ENCODE measurements around the gene USP50.
"Not testable (repeated sequence)": the region's sequence is repeated elsewhere in the genome, so short reads cannot be mapped to it uniquely, and the experiment has no call there.

Gene USP50

DNA sequence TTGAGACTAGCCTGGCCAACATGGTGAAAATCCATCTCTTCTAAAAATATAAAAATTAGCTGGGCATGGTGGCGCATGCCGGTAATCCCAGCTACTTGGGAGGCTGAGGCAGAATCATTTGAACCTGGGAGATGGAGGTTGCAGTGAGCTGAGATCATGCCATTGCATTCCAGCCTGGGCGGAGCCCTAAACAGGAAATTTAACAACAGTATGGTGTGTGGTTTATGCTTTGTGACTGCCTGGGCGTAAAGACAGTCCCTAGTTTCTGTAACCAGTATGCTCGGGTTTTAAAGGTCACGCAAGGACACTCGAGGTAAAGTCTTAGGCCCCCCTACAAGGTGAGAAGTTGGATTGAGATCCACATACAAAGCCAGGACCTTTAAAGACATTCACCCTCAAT, 43.3 kb downstream of the USP50 start:
- DNase-seq (ENCODE audit: low read depth, low spot score), result no peak

DNA sequence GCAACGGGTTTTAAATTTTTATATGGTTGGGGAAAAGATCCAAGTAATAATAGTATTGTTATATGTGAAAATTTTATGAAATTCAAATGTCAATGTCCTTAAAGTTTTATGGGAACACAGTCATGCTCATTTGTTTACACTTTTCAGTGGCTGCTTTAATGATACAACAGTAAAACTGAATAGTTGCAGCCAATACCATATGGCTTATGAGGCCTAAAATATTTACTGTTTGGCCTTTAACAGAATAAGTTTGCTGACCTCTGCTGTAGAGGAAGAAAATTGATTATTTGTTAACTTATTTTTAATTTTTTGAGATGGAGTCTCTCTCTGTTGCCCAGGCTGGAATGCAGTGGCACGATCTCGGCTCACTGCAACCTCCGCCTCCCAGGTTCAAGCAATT, 44.7 kb downstream of the USP50 start:
- DNase-seq (ENCODE audit: low read depth, low spot score), result no peak

DNA sequence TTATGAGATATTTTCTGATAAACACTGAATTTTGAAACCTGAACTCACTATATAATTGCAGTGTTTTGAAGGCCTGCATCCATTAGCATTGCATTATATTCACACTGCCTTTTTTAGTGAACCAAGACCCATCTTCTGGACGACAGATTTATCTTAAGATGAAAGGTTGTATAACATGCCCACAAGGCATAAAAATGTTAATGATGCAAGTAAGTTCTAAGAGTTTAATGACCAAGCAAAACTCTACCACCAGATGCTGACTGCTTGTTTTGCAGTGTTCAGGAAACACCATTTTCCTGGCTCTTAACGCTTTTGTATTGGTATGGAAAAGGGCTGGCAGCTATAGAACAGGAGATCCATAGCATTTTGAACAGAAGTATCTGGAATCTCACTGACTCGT, 46.1 kb downstream of the USP50 start:
- DNase-seq (ENCODE audit: low read depth, low spot score), result no peak

DNA sequence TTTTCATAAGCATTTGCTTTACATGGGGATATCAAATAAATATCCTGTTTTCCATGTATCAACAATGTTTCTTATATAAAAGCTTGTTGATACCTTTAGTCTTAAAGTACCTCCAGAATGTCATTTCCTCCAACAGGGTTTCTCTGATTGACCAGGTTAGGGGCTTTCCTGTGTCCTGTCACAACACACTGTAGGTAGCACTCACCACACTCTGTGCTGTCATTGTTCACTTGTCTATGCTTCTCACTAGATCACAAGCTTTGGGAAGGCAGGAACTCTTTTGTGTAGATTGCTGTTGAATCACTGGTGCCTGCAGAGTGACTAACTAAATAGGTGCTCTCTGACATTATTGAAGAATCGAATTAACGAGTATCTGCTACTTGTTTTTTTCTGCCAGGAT, 49.8 kb downstream of the USP50 start:
- no peak for DNase-seq (ENCODE audit: low read depth, low spot score)

DNA sequence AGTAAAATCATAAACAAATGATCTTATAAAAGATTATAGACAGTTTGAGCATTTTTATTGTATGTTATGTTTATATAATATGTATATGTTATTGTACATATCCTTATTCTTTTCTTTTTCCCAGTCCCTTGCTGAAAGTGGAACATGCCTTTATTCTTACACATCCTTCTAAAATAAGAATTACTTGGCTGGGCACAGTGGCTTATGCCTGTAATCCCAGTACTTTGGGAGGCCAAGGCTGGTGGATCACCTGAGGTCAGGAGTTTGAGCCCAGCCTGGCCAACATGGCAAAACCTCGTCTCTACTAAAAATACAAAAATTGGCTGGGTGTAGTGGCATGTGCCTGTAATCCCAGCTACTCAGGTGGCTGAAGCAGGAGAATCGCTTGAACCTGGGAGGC, 51.9 kb downstream of the USP50 start:
- DNase-seq (ENCODE audit: low read depth, low spot score), result not testable (repeated sequence)

DNA sequence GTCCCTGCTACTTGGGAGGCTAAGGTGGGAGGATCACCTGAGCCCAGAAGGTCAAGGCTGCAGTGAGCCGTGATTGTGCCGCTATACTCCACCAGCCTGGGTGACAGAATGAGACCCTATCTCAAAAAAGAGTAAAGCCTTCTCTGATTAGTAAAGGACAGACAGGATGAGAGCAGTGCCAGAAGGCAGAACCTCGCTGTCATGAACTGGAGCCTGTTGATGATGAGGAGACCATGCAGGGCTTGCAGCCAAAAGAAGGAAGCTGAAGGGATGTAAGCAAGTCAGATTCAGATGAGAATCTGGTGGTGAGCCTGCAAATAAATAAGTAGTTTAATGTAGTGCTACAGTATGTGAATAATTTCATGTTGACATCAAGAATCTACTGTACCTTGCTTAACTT, 52.8 kb downstream of the USP50 start:
- DNase-seq (ENCODE audit: low read depth, low spot score), result no peak

DNA sequence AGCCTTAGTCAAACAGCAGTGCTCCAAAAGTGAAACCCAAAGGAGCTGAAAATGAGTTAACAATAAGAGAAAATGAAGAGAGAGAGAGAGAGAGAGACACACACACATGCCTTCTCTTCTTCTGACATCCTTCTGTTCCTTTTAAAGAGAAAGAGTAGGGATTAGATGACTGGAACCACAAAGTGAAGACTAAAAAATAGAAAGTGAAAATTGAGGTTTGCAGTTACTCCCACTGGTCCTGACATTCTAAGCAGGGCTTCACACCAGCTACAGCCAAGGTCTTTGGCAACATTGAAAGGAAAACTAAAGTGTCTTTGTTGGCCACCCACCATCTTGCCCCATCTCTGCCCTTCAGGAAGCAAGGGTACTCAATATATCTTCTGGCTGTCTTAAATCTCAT, 59.2 kb downstream of the USP50 start:
- DNase-seq (ENCODE audit: low read depth, low spot score), result no peak

DNA sequence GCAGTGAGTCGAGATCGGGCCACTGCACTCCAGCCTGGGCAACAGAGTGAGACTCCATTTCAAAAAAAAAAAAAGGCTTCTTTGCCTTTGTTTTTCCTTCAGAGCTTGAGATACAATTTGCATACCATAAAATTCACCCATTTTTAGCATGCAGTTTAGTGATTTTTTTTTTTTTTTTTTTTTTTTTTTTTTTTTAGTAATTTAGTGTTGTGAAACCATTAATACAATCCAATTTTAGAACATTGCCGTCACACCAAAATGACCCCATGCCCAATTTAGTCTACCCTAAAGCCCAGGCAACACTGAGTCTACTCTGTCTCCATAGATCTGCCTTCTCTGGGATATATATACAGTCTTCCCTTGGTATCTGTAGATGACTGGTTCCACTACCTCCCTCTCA, 61.1 kb downstream of the USP50 start:
- no peak for DNase-seq (ENCODE audit: low read depth, low spot score)

DNA sequence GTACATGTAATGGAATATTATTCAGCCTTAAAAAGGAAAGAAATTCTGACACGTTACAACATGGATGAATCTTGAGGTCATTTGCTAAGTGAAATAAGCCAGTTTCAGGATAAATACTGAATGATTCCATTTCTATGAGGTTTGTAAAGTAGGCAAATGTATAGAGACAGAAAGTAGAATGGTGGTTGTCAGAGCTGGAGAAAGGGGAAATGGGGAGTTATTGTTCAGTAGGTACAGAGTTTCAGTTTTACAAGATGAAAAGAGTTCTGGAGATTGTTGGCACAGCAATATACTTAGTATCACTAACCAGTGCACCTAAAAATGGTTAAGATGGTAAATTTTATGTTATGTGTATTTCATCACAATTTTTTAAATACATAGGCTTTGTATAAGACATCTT, 61.7 kb downstream of the USP50 start:
- no peak for DNase-seq (ENCODE audit: low read depth, low spot score)

DNA sequence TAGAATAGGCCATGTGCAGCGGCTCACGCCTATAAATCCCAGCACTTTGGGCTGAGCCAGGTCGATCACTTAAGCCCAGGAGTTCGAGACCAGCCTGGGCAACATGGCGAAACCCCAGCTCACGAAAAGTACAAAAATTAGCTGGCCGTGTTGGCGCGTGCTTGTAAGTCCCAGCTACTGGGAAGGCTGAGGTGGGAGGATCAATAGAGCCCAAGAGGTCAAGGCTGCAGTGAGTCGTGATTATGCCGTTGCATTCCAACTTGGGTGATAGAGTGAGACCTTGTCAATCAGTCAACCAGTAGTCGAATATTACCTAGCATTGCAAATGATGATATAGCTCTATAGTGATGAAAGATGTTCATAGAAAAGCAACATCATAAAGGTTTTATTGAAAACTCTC, 70.3 kb downstream of the USP50 start:
- DNase-seq (ENCODE audit: low read depth, low spot score), result no peak

DNA sequence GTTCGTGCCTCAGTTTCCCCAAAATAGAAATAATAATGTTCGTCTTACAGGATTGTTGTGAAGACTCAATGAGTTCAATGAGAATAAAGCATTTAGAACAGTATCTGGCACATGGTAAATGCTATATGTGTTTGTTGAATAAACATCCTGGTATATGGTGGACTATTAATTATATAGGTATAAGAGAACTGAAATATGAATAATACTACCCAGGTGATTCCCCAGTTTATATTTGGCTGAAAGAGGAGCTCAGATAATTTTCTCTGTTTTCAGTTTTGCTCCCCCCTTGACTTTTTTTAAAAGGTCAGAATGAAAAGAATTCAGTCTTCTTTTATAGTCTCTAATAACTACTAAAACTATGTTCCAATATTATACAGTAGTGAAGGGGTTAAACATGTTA, 75.4 kb downstream of the USP50 start:
- DNase-seq (ENCODE audit: low read depth, low spot score), result no peak

DNA sequence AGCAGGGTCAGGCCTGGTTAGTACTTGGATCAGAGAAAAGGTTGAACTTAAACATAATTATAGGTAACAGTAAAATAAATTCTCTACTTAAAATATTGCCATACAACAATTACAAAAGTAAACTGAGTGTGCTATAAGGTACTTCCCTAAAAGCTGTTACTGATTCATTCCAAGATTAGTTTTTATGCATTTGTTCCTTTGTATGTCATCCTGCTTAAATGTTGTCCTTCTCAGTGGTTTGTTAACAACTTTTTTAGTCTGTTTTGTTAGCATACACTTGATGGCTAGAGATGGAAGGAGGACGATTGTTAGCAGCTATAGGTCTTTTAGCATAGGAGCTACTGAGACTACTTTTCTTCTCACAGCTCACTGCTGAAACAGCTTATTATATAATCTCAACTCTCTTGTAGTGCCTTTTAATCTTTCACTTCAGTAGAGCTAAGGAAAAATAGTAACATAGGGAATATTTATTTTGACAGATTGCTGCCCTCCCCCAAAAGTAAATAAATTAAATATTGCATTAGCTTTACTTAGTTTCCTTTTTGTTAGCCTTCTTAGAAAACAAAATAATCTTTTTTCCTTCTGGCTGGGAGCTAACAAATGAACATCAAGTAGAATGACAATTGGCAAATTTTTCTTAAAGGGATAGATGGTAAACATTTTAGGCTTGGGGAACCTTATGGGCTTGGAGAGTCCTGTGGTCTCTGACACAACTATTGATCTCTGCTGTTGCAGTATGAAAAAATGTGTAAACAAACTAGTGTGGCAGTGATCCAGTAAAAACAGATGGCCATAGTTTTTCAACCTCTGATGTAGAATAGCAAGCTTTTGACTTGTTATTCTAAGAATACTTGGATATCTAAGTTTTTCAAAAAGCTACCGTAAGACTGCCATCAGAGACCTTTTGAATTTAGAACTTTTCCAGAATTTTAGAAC, 82.8 kb downstream of the USP50 start:
- DNase-seq (ENCODE audit: low read depth, low spot score), result no peak

DNA sequence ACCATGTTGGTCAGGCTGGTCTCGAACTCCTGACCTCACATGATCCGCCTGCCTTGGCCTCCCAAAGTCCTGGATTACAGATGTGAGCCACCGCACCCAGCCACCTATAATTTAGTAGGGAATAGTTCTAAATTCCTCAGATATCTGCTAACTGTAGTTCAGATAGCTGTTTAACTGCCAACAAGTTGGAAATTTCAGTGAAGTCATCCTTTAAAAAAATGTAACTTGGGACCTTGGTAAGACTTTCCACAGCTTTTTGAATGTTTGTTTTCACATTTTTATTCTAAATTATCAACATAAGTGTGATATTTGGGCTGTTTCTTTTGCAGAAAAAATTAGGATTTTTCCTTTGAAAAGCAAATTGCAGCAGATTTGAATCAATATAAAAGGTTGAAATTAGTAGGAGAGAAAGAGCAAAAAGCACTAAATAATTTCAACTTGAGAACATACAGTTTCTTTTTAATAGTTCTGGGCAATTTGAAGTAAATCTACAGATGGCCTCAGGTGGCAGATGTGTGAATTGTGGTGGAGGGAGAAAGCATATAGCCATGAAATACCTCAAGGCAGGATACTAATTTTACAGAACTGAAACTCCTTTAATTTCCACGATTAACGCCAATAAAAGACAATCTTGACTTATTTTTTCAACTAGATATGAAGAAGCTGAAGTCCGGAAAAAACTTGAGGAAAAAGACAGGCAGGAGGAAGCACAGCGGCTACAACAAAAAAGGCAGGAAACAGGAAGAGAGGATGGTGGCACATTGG, 87.9 kb downstream of the USP50 start:
- no peak for DNase-seq (ENCODE audit: low read depth, low spot score)

DNA sequence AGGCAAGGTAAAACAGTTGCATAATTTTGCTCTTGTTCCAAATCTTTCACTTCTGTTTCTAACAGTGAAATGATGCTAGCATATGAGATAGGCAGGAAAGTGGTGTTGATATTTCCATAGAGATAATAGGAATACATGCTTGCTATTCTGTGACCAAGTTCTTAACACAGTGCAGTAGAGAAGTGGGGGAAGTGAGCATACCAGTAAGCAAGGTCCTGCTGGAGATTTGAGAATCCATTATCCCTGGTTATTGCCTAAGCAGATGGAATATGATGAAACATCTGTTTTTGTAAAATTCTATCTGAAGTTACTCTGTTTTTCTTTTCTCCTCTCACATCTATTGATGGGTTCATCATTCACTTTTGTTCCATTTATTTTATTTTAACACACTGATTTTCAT, 93.5 kb downstream of the USP50 start:
- DNase-seq (ENCODE audit: low read depth, low spot score), result no peak

Measured in activated naive CD8-positive, alpha-beta T cell treated with anti-CD3 and anti-CD28 coated beads, Interleukin-2, amount 50 U/mL, for 16 hours (primary cell).